ENCODE measurements around the gene ELMO2.

The ELMO2 gene

GRCh38 chr20:46352370-46352938 lies 54.0 kb downstream of the ELMO2 start:
- DNase-seq (ENCODE audit: low read depth): no peak

- DNase-seq (ENCODE audit: low read depth): no peak
These were observed 54.9 kb downstream of the ELMO2 start for GRCh38 chr20:46351357-46352058.

GRCh38 chr20:46350986-46351267 lies 55.5 kb downstream of the ELMO2 start:
- DNase-seq (ENCODE audit: low read depth): no peak

GRCh38 chr20:46350201-46350985 lies 56.0 kb downstream of the ELMO2 start:
- DNase-seq (ENCODE audit: low read depth): no peak

GRCh38 chr20:46349742-46350056 lies 56.7 kb downstream of the ELMO2 start:
- DNase-seq (ENCODE audit: low read depth): no peak

GRCh38 chr20:46349035-46349741 lies 57.2 kb downstream of the ELMO2 start:
- DNase-seq (ENCODE audit: low read depth): peak; percentile 22

- no peak for DNase-seq (ENCODE audit: low read depth)
These were observed 58.3 kb downstream of the ELMO2 start for GRCh38 chr20:46347841-46348803.

- DNase-seq (ENCODE audit: low read depth): no peak
These were observed 59.6 kb downstream of the ELMO2 start for GRCh38 chr20:46346770-46347169.

GRCh38 chr20:46344488-46345162 lies 61.8 kb downstream of the ELMO2 start:
- DNase-seq (ENCODE audit: low read depth): no peak

GRCh38 chr20:46343975-46344357 lies 62.4 kb downstream of the ELMO2 start:
- DNase-seq (ENCODE audit: low read depth): no peak

- DNase-seq (ENCODE audit: low read depth): no peak
These were observed 63.0 kb downstream of the ELMO2 start for GRCh38 chr20:46343348-46343974.

GRCh38 chr20:46342451-46343347 lies 63.7 kb downstream of the ELMO2 start:
- no peak for DNase-seq (ENCODE audit: low read depth)

GRCh38 chr20:46342010-46342378 lies 64.4 kb downstream of the ELMO2 start:
- DNase-seq (ENCODE audit: low read depth): no peak

GRCh38 chr20:46341074-46342009 lies 65.1 kb downstream of the ELMO2 start:
- no peak for DNase-seq (ENCODE audit: low read depth)

- no peak for DNase-seq (ENCODE audit: low read depth)
These were observed 67.4 kb downstream of the ELMO2 start for GRCh38 chr20:46339037-46339436.

GRCh38 chr20:46336735-46337134 lies 69.7 kb downstream of the ELMO2 start:
- no peak for DNase-seq (ENCODE audit: low read depth)

- DNase-seq (ENCODE audit: low read depth): no peak
These were observed 72.0 kb downstream of the ELMO2 start for GRCh38 chr20:46334303-46334904.

Data from activated T-helper 1 cell treated with Interleukin-2 at 50 U/mL for 16 hours (primary cell).